Neural cell (in vitro differentiated cells): ENCODE measurements around the gene HOXB7. TPM values are rescaled to one million over a fixed set of nuclear protein-coding genes. Genes with fewer than 3 reads are reported as not detected.

Experiments
- H2AFZ ChIP-seq: fragments of 200-600, 300-800 bp; sonication (generic), shearing (Covaris generic); 2 replicates; pipeline ENCODE4 v1.6.0; 2014; ENCODE audit warnings: low read depth, mild to moderate bottlenecking, antibody characterized with exemption, low read length, moderate library complexity
- H3F3A ChIP-seq: fragments of 200-600 bp; shearing (Covaris generic); 2 replicates; pipeline ENCODE4 v1.6.1; 2016; ENCODE audit warnings: mild to moderate bottlenecking, moderate library complexity, mixed read lengths, antibody characterized with exemption, low read length; ENCODE audit not compliant: insufficient read depth, poor library complexity, severe bottlenecking
- H3K27ac ChIP-seq: fragments of 200-600, 300-800 bp; sonication (generic), shearing (Covaris generic); 2 replicates; pipeline ENCODE4 v1.5.1; 2014; ENCODE audit warnings: mild to moderate bottlenecking, low read length, moderate library complexity
- H3K27me3 ChIP-seq: fragments of 300-800, 200-600 bp; sonication (generic), shearing (Covaris generic); 2 replicates; pipeline ENCODE4 v1.6.0; 2014; ENCODE audit warnings: mild to moderate bottlenecking, low read depth, low read length, moderate library complexity; ENCODE audit not compliant: insufficient read depth
- H3K36me3 ChIP-seq: fragments of 300-800, 200-600 bp; sonication (generic), shearing (Covaris generic); 2 replicates; pipeline ENCODE4 v1.5.1; 2014; ENCODE audit warnings: mild to moderate bottlenecking, antibody characterized with exemption, low read length, moderate library complexity; ENCODE audit not compliant: insufficient read depth
- H3K4me2 ChIP-seq: fragments of 300-800, 200-600 bp; sonication (generic), shearing (Covaris generic); 2 replicates; pipeline ENCODE4 v1.6.0; 2014; ENCODE audit warnings: mild to moderate bottlenecking, low read length
- H3K4me3 ChIP-seq: fragments of 300-800, 200-600 bp; sonication (generic), shearing (Covaris generic); 2 replicates; pipeline ENCODE4 v1.5.1; 2014; ENCODE audit warnings: mild to moderate bottlenecking, low read length, moderate library complexity
- H3K79me2 ChIP-seq: fragments of 200-600 bp; shearing (Covaris generic); replicated peaks from 2 replicates; pipeline ENCODE4 v1.6.0; 2014; ENCODE audit warnings: mild to moderate bottlenecking, low read length, moderate library complexity; ENCODE audit not compliant: insufficient read depth
- H3K9ac ChIP-seq: fragments of 300-800, 200-600 bp; sonication (generic), shearing (Covaris generic); 2 replicates; pipeline ENCODE4 v1.6.1; 2016; ENCODE audit warnings: mild to moderate bottlenecking, low read length, mixed read lengths
- H3K9me2 ChIP-seq: fragments of 200-600 bp; shearing (Covaris generic); 2 replicates; pipeline ENCODE4 v1.6.1; 2016; ENCODE audit warnings: mild to moderate bottlenecking, low read length, mixed read lengths; ENCODE audit not compliant: insufficient read depth
- H3K9me3 ChIP-seq: fragments of 200-600, 300-800 bp; sonication (generic), shearing (Covaris generic); 2 replicates; pipeline ENCODE4 v1.6.1; 2016; ENCODE audit warnings: mild to moderate bottlenecking, mixed run types, low read length, moderate library complexity, mixed read lengths
- H4K20me1 ChIP-seq: fragments of 200-600 bp; shearing (Covaris generic); 2 replicates; pipeline ENCODE4 v1.6.1; 2016; ENCODE audit warnings: mild to moderate bottlenecking, mixed run types; ENCODE audit not compliant: insufficient read depth
- CTCF ChIP-seq: fragments of 450-650 bp; IDR thresholded peaks from 2 replicates; pipeline ENCODE4 v1.5.1; 2014; ENCODE audit warnings: antibody characterized with exemption, mild to moderate bottlenecking, moderate library complexity; ENCODE audit not compliant: poor library complexity, severe bottlenecking
- EP300 ChIP-seq: fragments of 450-650 bp; conservative IDR thresholded peaks from 2 replicates; pipeline ENCODE4 v1.6.1; 2014; ENCODE audit warnings: antibody characterized with exemption, mild to moderate bottlenecking, moderate library complexity; ENCODE audit not compliant: poor library complexity, severe bottlenecking
- EZH2 ChIP-seq: fragments of 200-600, 300-800 bp; shearing (Covaris generic), sonication (generic); IDR thresholded peaks from 2 replicates; pipeline ENCODE4 v1.6.1; 2014; ENCODE audit warnings: antibody characterized with exemption, low read length, borderline replicate concordance, mild to moderate bottlenecking; ENCODE audit not compliant: insufficient read depth, poor library complexity, severe bottlenecking
- MXI1 ChIP-seq: fragments of 450-650 bp; conservative IDR thresholded peaks from 2 replicates; pipeline ENCODE4 v1.6.1; 2014; ENCODE audit warnings: antibody characterized with exemption, mild to moderate bottlenecking; ENCODE audit not compliant: poor library complexity, severe bottlenecking
- POLR2AphosphoS5 ChIP-seq: IDR thresholded peaks from 2 replicates; pipeline ENCODE4 v1.6.1; 2012
- RAD21 ChIP-seq: fragments of 450-650 bp; conservative IDR thresholded peaks from 2 replicates; pipeline ENCODE4 v1.6.1; 2014; ENCODE audit warnings: antibody characterized with exemption, mild to moderate bottlenecking, moderate library complexity
- SMC3 ChIP-seq: fragments of 450-650 bp; conservative IDR thresholded peaks from 2 replicates; pipeline ENCODE4 v1.6.1; 2014; ENCODE audit warnings: antibody characterized with exemption, mild to moderate bottlenecking, moderate library complexity; ENCODE audit not compliant: poor library complexity
- TAF1 ChIP-seq: IDR thresholded peaks from 2 replicates; pipeline ENCODE4 v1.6.1; 2012; ENCODE audit warnings: low read depth
- polyA plus RNA-seq: library from polyadenylated mRNA; depleted of rRNA; stranded (reverse); fragments of >200 nt; gene quantifications from 2 replicates; pipeline ENCODE4 v1.2.3, GENCODE V29; 2014
- TF ChIP-seq, protein P1 (sequence below): IDR thresholded peaks from 2 replicates; pipeline ENCODE4 v1.6.1; 2012; ENCODE audit warnings: borderline replicate concordance

The HOXB7 gene
- polyA plus RNA-seq, 1 donor from 2014 or later, result not detected

- H3K9ac ChIP-seq, result no peak overlapping the region
- H3F3A ChIP-seq, result no peaks in the 10 kb centered on the region
- H3K4me2 ChIP-seq, result no peak overlapping the region
- no peak overlapping the region for H2AFZ ChIP-seq
- peaks cover 30% of the 10 kb centered on the region for H3K9me3 ChIP-seq
- TF ChIP-seq, protein P1, sequence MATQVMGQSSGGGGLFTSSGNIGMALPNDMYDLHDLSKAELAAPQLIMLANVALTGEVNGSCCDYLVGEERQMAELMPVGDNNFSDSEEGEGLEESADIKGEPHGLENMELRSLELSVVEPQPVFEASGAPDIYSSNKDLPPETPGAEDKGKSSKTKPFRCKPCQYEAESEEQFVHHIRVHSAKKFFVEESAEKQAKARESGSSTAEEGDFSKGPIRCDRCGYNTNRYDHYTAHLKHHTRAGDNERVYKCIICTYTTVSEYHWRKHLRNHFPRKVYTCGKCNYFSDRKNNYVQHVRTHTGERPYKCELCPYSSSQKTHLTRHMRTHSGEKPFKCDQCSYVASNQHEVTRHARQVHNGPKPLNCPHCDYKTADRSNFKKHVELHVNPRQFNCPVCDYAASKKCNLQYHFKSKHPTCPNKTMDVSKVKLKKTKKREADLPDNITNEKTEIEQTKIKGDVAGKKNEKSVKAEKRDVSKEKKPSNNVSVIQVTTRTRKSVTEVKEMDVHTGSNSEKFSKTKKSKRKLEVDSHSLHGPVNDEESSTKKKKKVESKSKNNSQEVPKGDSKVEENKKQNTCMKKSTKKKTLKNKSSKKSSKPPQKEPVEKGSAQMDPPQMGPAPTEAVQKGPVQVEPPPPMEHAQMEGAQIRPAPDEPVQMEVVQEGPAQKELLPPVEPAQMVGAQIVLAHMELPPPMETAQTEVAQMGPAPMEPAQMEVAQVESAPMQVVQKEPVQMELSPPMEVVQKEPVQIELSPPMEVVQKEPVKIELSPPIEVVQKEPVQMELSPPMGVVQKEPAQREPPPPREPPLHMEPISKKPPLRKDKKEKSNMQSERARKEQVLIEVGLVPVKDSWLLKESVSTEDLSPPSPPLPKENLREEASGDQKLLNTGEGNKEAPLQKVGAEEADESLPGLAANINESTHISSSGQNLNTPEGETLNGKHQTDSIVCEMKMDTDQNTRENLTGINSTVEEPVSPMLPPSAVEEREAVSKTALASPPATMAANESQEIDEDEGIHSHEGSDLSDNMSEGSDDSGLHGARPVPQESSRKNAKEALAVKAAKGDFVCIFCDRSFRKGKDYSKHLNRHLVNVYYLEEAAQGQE, result no peak
- TF ChIP-seq CTCF (no peak), MXI1 (no peak), TAF1 (no peak), RAD21 (no peak), SMC3 (no peak), EZH2 (no peak), EP300 (no peak), POLR2AphosphoS5 (no peak)
- no peak overlapping the region for H3K27ac ChIP-seq
- H3K79me2 ChIP-seq, result no peaks in the 10 kb centered on the region
- H4K20me1 ChIP-seq, result no peaks in the 10 kb centered on the region
- H3K9me2 ChIP-seq, result no peaks in the 10 kb centered on the region
- H3K27me3 ChIP-seq, result peaks cover 99% of the 10 kb centered on the region
- H3K4me3 ChIP-seq, result no peak overlapping the region
- no peaks in the 10 kb centered on the region for H3K36me3 ChIP-seq
These were observed 3.8 kb downstream of the HOXB7 start for GRCh38 chr17:48606892-48607614.

DNA sequence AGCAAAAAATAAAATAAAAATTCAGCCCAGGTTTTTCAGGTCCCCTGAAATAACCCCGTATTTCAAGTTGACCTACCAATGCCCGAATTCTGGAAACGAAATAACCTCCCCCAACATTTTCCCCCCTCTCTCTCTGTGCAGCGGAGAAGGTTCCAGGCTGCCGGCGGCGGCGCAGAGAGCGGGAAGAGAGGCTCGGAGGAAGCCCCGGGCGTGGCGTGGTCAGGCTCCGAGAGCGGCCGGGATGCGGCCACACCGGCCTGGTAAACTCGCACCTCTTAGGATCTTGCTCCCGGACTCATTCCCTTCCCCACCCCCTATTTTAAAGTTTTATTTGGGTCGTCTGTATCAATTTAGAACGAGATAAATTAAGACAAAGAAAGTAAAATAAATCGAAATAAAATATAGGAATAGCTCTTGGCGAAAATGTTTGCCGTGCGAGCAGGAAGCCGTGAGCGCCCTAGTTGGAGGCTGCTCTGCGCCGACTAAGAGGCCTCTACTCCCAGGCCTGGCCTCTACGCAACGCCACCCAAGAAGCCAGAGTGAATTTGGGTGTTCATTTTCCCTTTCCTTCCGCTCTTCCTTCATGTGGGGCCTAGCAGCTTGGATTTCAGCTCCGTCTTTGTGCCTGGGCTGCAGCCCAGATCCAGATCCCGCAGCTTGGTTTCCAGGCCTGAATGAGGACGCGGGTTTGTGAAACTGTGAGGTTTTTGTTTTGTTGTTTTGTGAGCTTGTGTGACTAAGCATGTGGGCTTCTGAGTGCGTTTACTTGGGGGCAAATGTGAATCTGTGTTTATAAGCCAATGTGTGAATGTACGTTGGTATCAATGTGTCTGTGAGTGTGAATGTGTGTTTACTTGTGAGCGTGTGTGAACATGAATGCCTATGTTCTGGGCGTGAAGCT, 4.6 kb downstream of the HOXB7 start:
- no peak overlapping the region for H3K9ac ChIP-seq
- no peak overlapping the region for H3K4me3 ChIP-seq
- no peak overlapping the region for H3K27ac ChIP-seq
- H4K20me1 ChIP-seq, result no peaks in the 10 kb centered on the region
- H3K36me3 ChIP-seq, result no peaks in the 10 kb centered on the region
- no peaks in the 10 kb centered on the region for H3K79me2 ChIP-seq
- no peaks in the 10 kb centered on the region for H3F3A ChIP-seq
- no peak for TF ChIP-seq MXI1
- TF ChIP-seq POLR2AphosphoS5, result no peak
- no peak for TF ChIP-seq CTCF
- no peak for TF ChIP-seq TAF1
- H3K9me2 ChIP-seq, result no peaks in the 10 kb centered on the region
- no peak overlapping the region for H2AFZ ChIP-seq
- H3K4me2 ChIP-seq, result no peak overlapping the region
- peaks cover 99% of the 10 kb centered on the region for H3K27me3 ChIP-seq
- H3K9me3 ChIP-seq, result peaks cover 31% of the 10 kb centered on the region
